D341Med (cell line): Measurements from ENCODE around the gene SCAPER.

Experiments used
- DNase-seq: peaks from one replicate; pipeline ENCODE4 v3.0.0; 2012; ENCODE audit warnings: low spot score

Gene SCAPER

DNA sequence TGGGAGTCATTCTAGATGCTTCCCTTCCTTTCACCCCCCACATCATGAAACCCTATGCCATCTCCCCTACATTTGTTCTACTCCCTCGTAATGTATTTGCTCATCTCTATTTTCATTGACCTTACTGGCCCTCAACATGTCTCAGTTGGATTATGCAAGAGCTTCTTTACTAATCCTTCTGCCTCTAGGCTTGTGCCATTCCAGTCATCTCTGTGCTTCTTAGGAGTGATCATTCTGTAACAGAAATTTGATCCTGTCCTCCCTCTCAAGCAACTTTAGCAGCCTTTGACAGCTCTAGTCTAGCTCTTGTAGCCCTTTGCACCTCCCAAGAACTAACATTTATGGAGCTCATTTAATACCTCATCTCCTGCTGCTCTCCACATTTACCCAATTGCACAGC, 503.9 kb downstream of the SCAPER start:
- DNase-seq: no peak

DNA sequence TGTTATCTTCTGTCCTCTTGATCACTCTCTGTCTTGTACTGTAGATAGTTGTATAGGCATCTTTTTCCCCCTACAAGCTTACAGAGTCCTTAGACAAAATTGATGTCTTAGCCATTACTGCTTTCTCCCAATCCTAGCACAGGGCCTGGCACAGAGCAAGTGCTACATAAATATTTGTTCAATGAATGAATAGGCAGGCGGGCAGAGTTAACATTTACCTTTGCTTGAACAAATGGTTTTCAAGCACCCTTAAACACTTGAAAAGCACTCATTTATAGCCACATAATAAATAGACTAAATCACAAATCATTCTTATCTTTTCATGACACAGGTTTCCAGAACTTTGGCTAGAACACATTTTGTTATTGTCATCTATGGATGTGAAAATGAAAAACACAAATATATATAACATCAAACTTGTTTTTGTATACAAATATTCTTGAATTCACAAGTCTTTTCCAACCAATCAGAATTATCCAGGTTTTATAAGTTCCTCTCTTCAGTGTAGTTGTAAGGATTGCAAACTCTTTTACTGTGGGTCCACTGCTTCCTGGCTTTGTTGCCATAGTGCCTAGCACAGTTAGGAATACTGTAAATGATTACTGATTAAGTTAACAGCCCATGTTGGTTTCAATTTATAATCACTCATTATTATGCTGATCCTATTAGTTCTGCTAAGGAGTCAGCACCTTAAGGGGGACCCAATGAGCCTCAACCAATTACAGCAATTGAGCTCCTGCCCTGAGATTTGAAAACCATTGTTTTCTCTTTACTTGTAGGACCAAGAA, 506.6 kb downstream of the SCAPER start:
- DNase-seq: no peak

DNA sequence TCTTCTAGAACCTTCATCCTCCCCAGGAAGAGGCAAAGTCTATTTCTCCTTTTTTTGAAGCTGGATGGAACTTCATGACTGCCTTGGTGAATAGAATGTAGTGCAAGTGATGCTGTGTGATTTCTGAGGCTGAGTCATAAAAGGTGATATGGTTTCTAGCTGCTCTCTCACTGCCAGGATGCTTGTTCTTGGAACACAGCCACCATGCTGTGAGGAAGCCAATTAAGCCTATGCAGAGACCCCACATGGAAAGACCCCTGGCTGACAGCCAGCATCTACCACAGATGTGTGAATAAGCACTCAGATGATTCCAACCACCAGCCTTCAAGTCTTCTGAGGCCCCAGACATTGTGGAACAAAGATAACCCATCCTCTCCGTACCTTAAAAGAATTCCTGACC, 511.5 kb downstream of the SCAPER start:
- no peak for DNase-seq

- DNase-seq: no peak
Observed at GRCh38 chr15:76391847-76392246, 513.3 kb downstream of the SCAPER start.

GRCh38 chr15:76391309-76391708, 513.8 kb downstream of the SCAPER start:
- no peak for DNase-seq

DNA sequence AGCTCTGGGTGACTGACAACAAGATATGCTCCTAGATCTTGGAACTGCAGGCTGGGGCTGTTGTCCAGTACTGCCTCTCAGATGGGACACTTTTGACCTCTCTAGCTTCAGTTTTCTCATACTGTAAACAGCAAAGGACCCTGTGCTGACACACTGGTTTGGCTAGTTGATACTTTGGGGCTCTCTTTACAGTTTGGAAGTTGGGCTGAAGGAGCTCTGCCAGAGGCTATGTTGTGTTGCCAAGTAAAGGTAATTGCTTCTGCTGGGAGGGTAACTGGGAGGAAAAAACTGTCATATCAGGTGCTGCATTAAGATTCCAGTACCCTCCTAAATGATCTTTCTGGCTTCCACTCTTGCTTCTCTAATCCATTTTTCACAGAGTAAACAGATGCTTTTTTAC, 514.6 kb downstream of the SCAPER start:
- DNase-seq: no peak

DNA sequence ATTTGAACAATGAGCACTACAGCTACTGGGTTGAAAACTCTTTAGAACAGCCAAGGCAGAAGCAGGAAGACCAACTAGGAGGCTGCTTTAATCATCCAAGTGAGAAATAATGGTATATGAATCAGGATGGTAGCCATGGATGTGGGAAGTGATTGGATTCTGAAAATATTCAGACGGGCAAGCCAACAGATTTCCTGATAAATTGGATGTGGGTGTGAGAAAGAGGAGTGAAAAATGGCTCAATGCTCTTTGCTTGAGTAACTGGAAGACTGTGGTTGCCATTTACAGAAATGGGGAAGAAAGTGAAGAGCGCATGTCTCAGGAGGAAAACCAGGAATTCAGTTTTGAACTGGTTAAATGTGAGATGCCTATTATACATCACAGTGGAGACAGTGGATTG, 518.2 kb downstream of the SCAPER start:
- no peak for DNase-seq

DNA sequence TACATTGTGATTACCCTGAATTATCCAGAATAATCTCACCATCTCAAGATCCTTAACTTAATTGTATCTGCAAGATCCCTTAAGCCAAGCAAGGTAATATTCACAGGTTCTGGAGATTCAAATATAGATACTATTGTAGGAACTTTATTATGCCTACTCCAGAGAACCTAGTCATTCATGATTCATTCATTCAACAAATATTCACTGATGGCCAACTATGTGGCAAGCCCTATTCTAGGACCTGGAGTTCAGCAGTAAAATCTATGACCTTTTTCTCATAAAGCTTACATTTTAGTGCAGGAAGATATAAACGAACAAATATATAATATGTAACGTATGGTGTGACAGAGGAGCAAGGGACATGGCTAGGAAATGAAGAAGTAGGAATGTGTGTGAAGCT, 519.0 kb downstream of the SCAPER start:
- DNase-seq: no peak

- no peak for DNase-seq
Observed at GRCh38 chr15:76384409-76384808, 520.7 kb downstream of the SCAPER start.

GRCh38 chr15:76382987-76383728, 522.0 kb downstream of the SCAPER start:
- no peak for DNase-seq

GRCh38 chr15:76381366-76381765, 523.8 kb downstream of the SCAPER start:
- no peak for DNase-seq

- no peak for DNase-seq
Observed at GRCh38 chr15:76380249-76380648, 524.9 kb downstream of the SCAPER start.

- no peak for DNase-seq
Observed at GRCh38 chr15:76378691-76379090, 526.4 kb downstream of the SCAPER start.

DNA sequence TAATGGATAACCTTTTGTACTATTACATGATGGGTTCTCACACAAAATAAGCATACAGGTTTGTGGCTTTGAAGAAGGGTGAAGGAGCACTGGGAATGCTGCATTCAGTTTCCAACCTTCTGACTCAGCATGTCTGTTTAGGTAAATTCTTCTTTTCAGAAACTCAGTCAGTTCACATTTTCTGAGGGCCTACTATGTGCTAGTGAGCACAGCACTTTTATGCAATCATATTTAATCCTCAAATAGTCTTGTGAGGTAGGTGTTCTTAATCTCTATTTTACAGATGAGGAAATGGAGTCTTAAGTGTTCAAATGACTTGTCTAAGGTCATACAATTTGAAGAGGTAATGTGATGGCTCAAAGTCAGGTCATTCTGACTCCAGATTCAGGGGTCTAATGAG, 527.4 kb downstream of the SCAPER start:
- DNase-seq: no peak

- no peak for DNase-seq
Observed at GRCh38 chr15:76377217-76377616, 527.9 kb downstream of the SCAPER start.

DNA sequence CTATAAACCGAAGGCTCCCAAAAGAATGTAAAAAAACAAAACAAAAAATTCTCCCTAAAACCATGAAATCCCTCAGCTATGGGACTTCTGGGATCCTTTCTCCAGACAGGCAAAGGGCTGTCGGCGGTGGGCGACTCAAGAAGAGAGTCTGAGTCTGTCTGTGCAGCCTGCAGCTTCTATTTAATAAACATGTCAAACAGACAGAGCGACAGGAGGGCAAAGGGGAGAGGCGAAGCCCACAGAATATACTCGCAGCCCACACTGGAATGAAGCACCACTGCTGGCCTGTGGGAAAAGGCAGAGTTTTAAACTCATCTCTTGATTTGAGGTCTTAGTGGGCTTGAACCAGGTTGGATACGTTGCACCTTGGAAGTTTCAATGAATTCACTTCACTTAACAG, 528.3 kb downstream of the SCAPER start:
- no peak for DNase-seq

GRCh38 chr15:76376029-76376428, 529.1 kb downstream of the SCAPER start:
- DNase-seq: no peak

DNA sequence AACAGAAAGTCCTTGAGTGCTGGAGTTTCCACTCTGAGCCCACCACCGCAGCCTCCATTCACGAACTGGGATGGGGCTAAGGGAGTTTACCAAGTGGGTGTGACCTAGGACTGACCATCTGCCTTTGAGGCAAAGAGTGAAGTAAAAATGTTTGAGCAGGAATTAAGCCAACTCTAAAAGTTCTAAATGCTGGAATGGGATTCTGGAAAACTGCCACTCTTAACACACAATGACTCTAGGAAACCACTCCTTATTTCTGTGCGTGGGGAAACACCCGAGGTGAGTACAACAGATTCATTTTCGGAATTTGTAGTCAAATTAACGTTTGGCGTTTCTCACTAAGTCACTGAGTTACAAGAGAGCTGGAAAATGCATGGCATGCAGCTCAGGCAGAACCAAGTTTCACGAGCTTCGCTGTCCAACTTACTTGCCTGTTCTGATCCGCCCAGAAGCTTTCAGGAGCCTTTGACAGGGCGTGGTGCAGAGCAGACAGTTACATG, 537.0 kb downstream of the SCAPER start:
- DNase-seq: no peak

GRCh38 chr15:76366714-76367113, 538.4 kb downstream of the SCAPER start:
- DNase-seq: no peak

- DNase-seq: no peak
Observed at GRCh38 chr15:76363251-76363650, 541.9 kb downstream of the SCAPER start.

DNA sequence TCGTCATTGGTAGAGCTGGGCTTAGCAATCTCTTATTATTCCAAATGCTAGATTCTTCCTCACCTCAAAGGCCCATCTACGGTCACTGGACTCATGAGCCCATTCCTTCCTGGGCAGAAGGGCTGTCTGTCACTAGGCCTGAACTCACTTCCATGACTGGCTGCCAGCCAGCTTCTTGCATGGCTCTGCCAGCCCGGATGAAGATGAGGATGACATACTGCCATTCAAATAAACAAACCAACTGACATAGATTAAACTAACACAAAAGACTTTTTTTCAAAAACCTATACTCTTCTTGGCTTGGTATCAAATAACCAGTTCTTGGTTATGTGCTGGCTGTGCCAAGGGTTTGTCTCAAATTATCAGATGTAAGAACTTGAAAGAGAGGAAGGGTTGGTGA, 544.7 kb downstream of the SCAPER start:
- no peak for DNase-seq

DNA sequence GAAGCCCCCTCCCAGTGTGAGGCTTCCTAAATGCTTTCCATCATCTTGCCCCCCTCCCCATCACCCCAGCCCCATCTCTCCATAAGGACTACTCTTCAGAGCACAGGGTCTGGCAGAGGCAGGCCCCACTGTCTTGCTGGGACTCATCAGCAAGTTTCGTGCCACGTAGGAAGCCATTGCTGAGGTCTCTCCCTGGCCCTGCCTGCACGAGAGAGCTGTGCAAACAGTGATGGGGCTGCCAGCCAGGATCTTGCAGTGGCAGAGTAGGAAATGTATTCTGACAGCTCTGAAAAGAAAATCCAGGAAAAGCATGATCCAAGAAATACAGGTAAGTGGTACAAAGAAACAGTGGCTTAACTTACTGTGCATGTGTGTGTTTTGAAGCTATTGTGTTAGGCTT, 546.0 kb downstream of the SCAPER start:
- no peak for DNase-seq

DNA sequence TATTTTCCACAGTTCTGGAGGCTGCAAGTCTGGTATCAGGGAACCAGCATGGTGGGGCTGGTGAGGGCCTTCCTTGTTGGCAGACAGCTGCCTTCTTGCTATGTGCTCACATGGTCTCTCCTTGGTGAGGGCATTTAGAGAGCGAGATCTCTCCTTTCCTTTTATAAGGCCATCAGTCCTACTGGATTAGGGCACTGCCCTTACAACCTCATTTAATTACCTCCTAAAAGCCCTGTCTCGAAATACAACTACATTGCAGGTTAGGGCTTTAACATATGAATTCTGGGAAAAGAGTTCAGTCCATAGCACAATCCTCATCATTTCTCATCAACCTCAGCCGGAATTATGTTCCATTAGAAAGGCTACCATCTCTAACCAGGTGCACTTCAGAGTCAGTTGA, 546.7 kb downstream of the SCAPER start:
- no peak for DNase-seq
